Thyroid gland (tissue), 4 donors: ENCODE results near the gene CCDC148. TPM values are rescaled to one million over a fixed set of nuclear protein-coding genes. Genes with fewer than 3 reads are reported as not detected.

Experiments
- DNase-seq, 2 donors: peaks; one replicate each; pipeline ENCODE4 v3.0.0-alpha.2; 2019
- H3K27ac ChIP-seq, 3 donors: fragments of 200-600 bp; sonication (generic); 1 replicate in 2 of 3; 2 replicates in 1 of 3; pipeline ENCODE4 v1.5.1; 2016 to 2019; ENCODE audit warnings: mild to moderate bottlenecking in 1 of 3, moderate library complexity in 1 of 3
- H3K27me3 ChIP-seq: fragments of 200-600 bp; sonication (generic); one replicate; pipeline ENCODE4 v1.5.1; 2019
- H3K36me3 ChIP-seq, 2 donors: fragments of 200-600 bp; sonication (generic); one replicate each; pipeline ENCODE4 v1.5.1; 2016 to 2019
- H3K4me1 ChIP-seq, 2 donors: fragments of 200-600 bp; sonication (generic); one replicate each; pipeline ENCODE4 v1.5.1; 2017 to 2019
- H3K4me3 ChIP-seq, 3 donors: fragments of 200-600 bp; sonication (generic); replicated peaks in 1 of 3; 1 replicate in 2 of 3; 2 replicates in 1 of 3; pipeline ENCODE4 v1.5.1; 2016; ENCODE audit warnings: mild to moderate bottlenecking in 1 of 3
- H3K9me3 ChIP-seq: fragments of 200-600 bp; sonication (generic); one replicate; pipeline ENCODE4 v1.5.1; 2017
- CTCF ChIP-seq, 6 experiments: fragments of 200-600 bp in 3 of 6; fragments of 450-650 bp in 3 of 6; sonication (generic) in 3 of 6; IDR thresholded peaks; one replicate each; pipeline ENCODE4 v1.5.1; 2016 to 2019; ENCODE audit warnings: antibody characterized with exemption in 6 of 6, mild to moderate bottlenecking in 2 of 6, inconsistent platforms in 1 of 6, moderate library complexity in 1 of 6
- POLR2A ChIP-seq, 2 donors: fragments of 450-650 bp; IDR thresholded peaks; one replicate each; pipeline ENCODE4 v1.6.1; 2017; ENCODE audit warnings: antibody characterized with exemption in 2 of 2, mild to moderate bottlenecking in 2 of 2, moderate library complexity in 1 of 2
- WGBS, 2 donors: methylation state at CpG; one replicate each; pipeline ENCODE4 v1.1.5; 2017; 5-methylcytosine and 5-hydroxymethylcytosine counted together
- intact Hi-C: fragments of 100-400 bp; cut with DNase I; formaldehyde crosslinking; loops from one replicate; pipeline ENCODE4 v1.15.1; 2023
- total RNA-seq, 4 donors: library from RNA; depleted of rRNA; stranded (reverse); fragments of >200 nt; gene quantifications; one replicate each; pipeline ENCODE4 v1.2.3, GENCODE V29; 2016

The CCDC148 gene
- total RNA-seq, 4 donors from 2014 or later, result 4.6 to 10.7 (median 7.4) TPM

GRCh38 chr2:158297606-158298005 is 158.9 kb downstream of the CCDC148 start:
- Histone ChIP-seq H3K27me3 (no peaks in the 10 kb centered on the region), H3K4me3 (no peak overlapping the region), H3K9me3 (no peaks in the 10 kb centered on the region), H3K27ac (no peak overlapping the region), H3K4me1 (peaks cover under 1 to 4% of the 10 kb centered on the region in 2 donors), H3K36me3 (no peaks in the 10 kb centered on the region)
- no peak for DNase-seq
- intact Hi-C loops, result no loop called here
- WGBS, 2 donors, result 58 to 87% methylated on average over 1 of the region's 1 CpG
- TF ChIP-seq CTCF (IDR thresholded peaks at IDR 0.05), result no peak
- no peak for TF ChIP-seq POLR2A (IDR thresholded peaks at IDR 0.05)

GRCh38 chr2:158297120-158297519 is 159.4 kb downstream of the CCDC148 start:
- intact Hi-C loops, result no loop called here
- 53 to 58% methylated on average over 2 of the region's 2 CpGs for WGBS, 2 donors
- Histone ChIP-seq H3K36me3 (no peaks in the 10 kb centered on the region), H3K4me3 (no peak overlapping the region), H3K4me1 (peaks cover 3 to 6% of the 10 kb centered on the region in 2 donors), H3K9me3 (no peaks in the 10 kb centered on the region), H3K27me3 (no peaks in the 10 kb centered on the region), H3K27ac (no peak overlapping the region)
- DNase-seq, result no peak
- no peak for TF ChIP-seq CTCF (IDR thresholded peaks at IDR 0.05)
- no peak for TF ChIP-seq POLR2A (IDR thresholded peaks at IDR 0.05)

DNA sequence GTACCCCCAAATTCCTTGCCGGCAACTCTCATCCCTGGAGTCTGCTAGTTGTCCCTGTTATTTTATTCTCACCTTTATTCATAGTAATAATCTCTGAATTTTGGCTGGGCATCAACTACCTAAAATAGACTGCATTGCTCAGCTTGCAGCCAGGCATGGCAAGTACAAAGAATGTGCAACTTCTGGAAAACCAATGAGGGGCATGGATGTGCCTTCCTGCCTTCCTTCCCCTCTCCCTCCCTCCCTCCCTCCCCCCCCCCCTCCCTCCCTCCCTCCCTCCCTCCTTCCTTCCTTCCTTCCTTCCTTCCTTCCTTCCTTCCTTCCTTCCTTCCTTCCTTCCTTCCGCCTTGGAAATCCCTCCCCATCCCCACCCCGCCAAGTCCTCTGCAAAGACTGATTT is 162.8 kb downstream of the CCDC148 start:
- Histone ChIP-seq H3K4me3 (no peak overlapping the region), H3K9me3 (no peaks in the 10 kb centered on the region), H3K27me3 (no peaks in the 10 kb centered on the region), H3K27ac (no peak overlapping the region), H3K36me3 (no peaks in the 10 kb centered on the region), H3K4me1 (peaks cover 3 to 6% of the 10 kb centered on the region in 2 donors)
- intact Hi-C loops, result no loop called here
- 90 to 94% methylated on average over 3 of the region's 3 CpGs for WGBS, 2 donors
- no peak for DNase-seq
- TF ChIP-seq CTCF (IDR thresholded peaks at IDR 0.05), result no peak
- TF ChIP-seq POLR2A (IDR thresholded peaks at IDR 0.05), result no peak

- TF ChIP-seq CTCF (IDR thresholded peaks at IDR 0.05) (no peak), POLR2A (IDR thresholded peaks at IDR 0.05) (no peak)
- 85 to 91% methylated on average over 2 of the region's 2 CpGs for WGBS, 2 donors
- H3K4me1 ChIP-seq, result peaks cover 3 to 6% of the 10 kb centered on the region in 2 donors
- H3K27ac ChIP-seq, result no peak overlapping the region
- intact Hi-C loops, result no loop called here
- no peak overlapping the region for H3K4me3 ChIP-seq
- H3K27me3 ChIP-seq, result no peaks in the 10 kb centered on the region
- DNase-seq, result no peak
- H3K36me3 ChIP-seq, result no peaks in the 10 kb centered on the region
- no peaks in the 10 kb centered on the region for H3K9me3 ChIP-seq
Observed at GRCh38 chr2:158291544-158292180, 164.9 kb downstream of the CCDC148 start.

DNA sequence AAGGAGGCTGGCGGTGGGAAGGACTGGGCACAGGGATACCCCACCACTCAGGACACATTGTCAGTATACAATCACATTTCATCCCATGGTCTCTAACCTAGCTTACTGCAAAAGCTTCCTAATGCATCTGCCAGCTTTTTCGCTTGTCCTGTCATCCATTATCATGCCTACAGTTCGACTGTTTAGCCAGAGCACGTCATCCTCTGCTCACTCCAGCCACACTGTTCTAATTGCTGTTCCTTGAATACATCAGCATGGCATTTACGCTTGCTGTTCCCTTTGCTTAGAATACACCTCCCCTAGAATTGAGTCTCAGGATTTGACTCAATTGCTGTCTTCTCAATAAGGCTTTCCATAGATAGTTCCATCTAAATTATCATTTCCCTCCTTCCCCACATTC is 166.3 kb downstream of the CCDC148 start:
- WGBS, 2 donors, result 93 to 94% methylated on average over 5 of the region's 5 CpGs
- Histone ChIP-seq H3K36me3 (no peaks in the 10 kb centered on the region), H3K27me3 (no peaks in the 10 kb centered on the region), H3K9me3 (no peaks in the 10 kb centered on the region), H3K27ac (no peak overlapping the region), H3K4me1 (peaks cover 3 to 6% of the 10 kb centered on the region in 2 donors), H3K4me3 (no peak overlapping the region)
- TF ChIP-seq POLR2A (IDR thresholded peaks at IDR 0.05) (no peak), CTCF (IDR thresholded peaks at IDR 0.05) (no peak)
- intact Hi-C loops, result no loop called here
- DNase-seq, result no peak
